Kidney tubule cell (primary cell): ENCODE results near the gene CACFD1.

ENCODE experiments used
- DNase-seq: peaks from one replicate; pipeline ENCODE4 v3.0.0-alpha.2; 2018; ENCODE audit warnings: low spot score

CACFD1 gene

GRCh38 chr9:133459476-133460404 is at the start of gene CACFD1:
Gene CACFD1, plus strand, starts transcription at chr9:133459978. Its CDS starts 89 bp downstream, at chr9:133460067.
- DNase-seq = peak; percentile 96

- DNase-seq = no peak
Measured at GRCh38 chr9:133415170-133415569, 44.6 kb upstream of the CACFD1 start.

DNA sequence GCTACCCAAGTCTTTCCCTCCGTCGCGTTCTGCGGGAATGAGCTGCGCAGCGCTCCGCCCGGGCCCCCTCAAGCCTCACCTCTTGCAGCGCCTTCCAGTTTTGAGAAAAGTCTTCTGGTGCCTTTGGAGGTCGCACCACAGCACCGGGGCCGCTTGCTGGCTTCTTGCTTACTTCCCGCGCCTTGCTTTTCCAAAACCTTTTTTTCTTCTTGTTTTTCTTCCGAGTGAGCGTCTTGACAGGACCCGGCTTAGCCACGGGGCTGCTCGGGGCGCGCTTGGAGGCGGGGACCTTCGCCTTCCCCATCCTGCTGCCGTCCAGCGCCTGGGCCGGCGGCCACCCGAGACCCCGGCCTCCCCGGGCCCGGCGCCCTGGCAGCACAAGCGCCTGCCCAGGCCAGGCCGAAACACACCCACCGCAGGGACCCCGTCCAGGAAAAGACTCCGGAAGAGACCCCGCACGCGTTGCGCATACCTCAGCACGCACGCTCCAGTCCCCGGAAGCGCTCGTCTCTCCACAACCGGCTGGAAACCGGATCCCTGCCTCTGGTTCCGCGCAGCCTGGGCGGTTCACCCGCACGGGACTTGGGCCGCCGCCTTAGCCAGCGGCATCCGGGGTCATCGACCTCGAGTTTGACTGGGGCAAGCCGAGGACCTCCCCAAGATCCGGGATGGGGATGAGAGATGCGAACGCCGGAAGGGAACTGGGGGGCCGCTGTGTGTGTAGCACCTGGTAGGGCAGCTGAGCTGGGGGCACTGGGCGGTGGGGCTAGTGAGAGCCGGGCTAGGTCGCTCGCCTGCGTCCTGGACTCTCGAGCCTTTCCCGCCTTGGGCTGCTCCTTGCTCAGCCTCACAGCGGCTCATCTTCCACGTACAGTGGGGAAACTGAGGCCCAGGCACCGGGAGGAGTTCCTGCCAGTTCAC is 42.0 kb upstream of the CACFD1 start, which contains the start of gene REXO4:
Gene REXO4 (minus strand): TSS at position 470 of the 921 bp plus-strand sequence. CDS start 166 bp downstream, at position 304.
- peak; percentile 91 for DNase-seq

GRCh38 chr9:133419005-133419404 is 40.8 kb upstream of the CACFD1 start:
- DNase-seq = no peak

DNA sequence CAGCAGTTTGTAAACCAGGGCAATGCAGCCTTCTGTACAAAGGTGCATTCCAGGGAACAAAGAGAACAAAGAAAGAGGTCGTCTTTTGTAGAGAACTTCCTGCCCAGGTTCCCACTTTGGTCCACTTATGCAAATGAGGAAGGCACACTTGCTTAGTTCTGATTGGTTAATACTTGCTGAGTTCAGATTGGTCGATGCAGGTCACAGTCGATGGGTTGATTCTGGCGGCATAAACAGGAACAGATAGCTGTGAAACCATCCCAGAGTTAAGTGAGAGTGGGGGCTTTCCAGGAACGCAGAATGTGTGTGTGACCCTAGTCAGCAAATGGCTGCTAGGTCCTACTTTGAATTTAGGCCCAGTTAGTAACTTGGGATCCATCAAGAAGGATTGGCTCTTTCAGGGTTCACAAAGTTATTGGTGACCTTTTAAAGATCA is 39.4 kb upstream of the CACFD1 start:
- DNase-seq = no peak

DNA sequence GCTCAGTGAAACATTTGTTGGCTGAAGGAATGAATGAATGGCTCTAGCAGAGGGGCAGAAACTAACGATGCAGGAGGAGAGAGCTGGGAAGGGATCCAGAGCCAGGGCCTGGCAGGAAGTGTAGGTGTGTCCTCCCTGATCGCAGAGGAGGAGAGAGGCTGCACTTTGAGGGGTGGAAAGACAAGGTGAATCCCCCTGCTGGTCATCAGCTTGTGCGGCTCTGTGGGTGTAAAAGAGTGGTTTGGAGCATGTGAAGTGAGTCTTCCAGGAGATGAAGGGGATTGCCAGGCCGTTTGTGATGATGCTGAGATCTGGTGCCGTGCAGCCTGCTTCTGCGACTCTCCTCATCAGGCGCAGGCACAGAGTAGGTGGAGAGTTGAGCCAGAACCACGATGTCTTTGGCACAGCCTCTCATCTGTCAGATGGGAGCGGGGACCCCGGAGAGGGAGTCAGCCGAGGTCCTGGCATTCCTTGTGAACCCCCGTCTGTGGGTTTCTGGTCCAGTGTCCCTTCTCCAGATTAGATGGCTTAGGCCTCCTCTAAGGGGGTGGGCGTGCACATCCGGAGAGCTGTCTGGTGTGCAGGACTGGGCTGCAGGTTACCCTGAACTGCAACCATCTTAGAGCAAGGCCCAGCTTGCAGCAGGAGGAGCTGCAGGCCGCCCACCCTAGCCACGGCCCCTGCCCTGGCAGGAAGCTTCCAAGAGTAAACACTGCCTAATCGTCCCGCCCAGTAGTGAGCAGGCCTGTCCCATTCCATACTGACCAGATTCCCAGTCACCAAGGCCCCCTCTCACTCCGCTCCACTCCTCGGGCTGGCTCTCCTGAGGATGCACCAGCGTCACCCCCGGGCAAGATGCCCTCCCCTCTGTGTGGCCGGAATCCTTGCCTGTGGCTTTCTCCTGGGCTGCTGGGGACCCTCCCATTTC is 37.9 kb upstream of the CACFD1 start, which contains the start of gene ADAMTS13:
Gene ADAMTS13 (plus strand): TSS at position 753 of the 928 bp plus-strand sequence. CDS start 77 bp downstream, at position 830.
- DNase-seq = peak; percentile 13

DNA sequence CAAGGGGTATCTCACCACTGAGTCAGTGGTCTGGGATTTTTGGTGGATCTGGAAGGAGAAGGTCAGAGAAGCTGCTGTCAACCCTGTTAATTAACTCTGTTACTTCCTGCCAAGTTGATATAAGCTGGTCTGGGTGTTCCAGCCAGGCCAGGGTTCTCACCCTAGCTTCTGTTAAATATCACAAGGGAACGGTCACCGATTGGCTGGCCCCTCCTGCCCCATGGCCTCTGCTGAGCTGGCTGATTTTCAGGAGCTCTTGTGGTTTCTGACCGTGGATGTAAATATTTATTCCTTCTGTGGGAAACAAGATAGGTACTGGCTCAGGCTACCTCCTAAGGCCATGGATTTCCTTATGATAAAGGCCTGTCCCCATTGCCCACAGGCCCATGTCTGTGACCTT is 36.6 kb upstream of the CACFD1 start:
- DNase-seq = no peak

- DNase-seq = no peak
Measured at GRCh38 chr9:133424187-133424586, 35.6 kb upstream of the CACFD1 start.

GRCh38 chr9:133425049-133425632 is 34.6 kb upstream of the CACFD1 start:
- no peak for DNase-seq

- no peak for DNase-seq
Measured at GRCh38 chr9:133426011-133426410, 33.8 kb upstream of the CACFD1 start.

DNA sequence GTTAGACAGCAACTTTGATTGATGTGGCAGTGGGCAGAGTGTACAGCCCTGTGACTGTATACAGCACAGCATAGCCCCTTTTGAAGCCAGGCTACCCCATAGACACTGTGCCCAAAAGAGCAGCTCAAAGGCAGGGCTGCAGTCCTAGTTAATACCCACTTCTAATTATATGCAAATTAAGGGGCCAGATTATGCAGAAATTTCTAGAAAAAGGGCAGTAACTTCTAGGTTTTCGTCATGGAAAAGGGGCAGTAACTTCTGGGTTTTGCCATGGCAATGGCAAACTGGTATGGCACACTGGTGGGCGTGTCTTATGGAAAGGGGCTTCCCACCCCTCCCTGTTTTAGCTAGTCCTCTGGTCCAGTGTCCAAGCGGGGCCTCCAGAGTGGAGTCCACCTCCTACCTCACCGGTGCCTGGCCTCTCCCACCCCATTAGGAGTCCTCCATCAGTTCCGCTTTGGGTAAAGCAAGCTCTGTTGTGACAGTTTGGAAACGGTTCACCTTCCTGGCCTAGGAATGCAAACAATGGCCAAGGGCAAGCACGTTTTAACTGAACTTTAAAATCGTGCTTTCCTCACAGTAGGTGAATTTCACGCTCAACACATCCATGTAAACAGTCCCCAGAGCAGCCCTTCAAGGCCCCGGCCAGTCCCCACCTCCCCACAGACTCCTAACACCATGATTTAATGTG is 32.0 kb upstream of the CACFD1 start:
- DNase-seq = no peak

GRCh38 chr9:133428617-133429101 is 31.1 kb upstream of the CACFD1 start:
- peak; percentile 13 for DNase-seq

GRCh38 chr9:133429214-133429613 is 30.6 kb upstream of the CACFD1 start:
- no peak for DNase-seq

- DNase-seq = no peak
Measured at GRCh38 chr9:133429641-133430161, 30.1 kb upstream of the CACFD1 start.

DNA sequence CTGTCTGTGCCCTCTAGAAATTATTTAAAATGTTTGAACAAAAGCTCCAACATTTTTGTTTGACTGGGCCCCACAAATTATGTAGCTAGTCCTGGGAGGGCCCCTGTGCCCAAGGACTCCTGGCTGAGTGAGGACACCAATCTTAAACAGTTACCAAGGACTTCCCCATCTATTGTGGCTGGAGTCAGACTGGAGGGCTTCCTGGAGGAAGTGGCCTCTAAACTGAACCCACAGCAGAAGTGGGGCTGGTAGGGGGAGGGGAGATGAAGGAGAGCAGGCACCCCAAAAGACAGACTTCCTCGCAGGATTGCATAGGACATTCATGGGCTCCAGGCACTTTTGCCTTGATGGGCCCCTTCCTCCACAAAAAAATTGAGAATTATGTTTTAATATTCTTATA is 29.5 kb upstream of the CACFD1 start:
- no peak for DNase-seq

DNA sequence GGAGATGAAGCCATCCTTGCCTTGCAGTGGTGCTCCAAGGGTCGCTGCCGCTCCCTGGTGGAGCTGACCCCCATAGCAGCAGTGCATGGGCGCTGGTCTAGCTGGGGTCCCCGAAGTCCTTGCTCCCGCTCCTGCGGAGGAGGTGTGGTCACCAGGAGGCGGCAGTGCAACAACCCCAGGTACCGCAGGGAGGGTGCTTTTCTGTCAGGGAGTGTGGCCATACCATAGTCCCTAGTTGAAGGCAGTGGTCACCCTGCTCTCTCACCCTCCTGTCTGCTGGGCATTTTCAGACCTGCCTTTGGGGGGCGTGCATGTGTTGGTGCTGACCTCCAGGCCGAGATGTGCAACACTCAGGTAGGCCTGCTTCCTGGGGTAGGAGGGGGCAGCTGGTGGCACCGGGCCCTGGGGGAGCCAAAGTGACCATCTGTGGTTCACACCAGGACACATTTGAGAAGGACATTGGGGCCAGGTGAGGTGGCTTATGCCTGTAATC is 26.4 kb upstream of the CACFD1 start:
- DNase-seq = no peak

DNA sequence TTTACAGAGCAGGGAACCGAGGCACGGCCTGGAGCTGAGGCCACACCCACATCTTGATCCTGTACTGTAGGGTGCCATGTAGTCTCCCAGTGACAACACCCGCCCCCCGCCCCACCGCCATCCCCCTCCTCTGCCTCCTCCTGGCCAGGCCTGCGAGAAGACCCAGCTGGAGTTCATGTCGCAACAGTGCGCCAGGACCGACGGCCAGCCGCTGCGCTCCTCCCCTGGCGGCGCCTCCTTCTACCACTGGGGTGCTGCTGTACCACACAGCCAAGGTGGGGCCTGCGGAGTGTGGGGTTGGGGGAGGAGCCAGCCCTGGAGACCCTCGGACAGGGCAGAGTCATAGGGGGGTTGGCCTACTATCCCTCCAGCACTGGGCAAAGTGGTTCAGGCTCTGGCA is 23.1 kb upstream of the CACFD1 start:
- DNase-seq = no peak

DNA sequence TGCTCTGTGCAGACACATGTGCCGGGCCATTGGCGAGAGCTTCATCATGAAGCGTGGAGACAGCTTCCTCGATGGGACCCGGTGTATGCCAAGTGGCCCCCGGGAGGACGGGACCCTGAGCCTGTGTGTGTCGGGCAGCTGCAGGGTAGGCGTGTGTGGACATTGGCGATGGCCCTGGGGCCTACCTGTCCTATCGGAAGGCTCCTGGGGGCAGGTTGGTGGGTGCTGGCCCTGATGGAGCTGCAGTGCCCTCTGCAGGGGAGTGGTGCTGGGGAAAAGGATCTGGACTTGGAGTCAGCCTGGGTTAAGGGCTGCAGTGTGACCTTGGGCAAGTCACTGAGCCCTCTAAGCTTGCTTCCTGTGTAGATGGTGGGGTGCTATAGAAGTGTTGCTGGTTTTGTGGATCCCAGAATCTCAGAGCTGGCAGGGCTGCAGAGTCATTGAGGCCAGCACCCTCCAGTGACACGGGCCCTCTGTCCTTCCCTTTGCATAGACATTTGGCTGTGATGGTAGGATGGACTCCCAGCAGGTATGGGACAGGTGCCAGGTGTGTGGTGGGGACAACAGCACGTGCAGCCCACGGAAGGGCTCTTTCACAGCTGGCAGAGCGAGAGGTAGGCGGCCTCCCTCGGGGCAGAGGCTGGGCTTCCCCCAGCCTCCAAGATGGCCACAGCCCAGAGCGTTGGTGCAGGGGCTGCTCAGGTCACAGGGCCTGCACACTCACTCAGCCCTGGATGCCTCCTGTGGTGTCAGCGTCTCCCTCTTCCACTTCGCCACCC is 21.8 kb upstream of the CACFD1 start:
- no peak for DNase-seq

- no peak for DNase-seq
Measured at GRCh38 chr9:133439337-133439736, 20.4 kb upstream of the CACFD1 start.
